Measurements from ENCODE around the gene NFASC.

NFASC gene

GRCh38 chr1:205056188-205056611, 185.5 kb downstream of the NFASC start:
- intact Hi-C loops (cut with DNase I; ENCODE audit: low total_unique reads) = no loop called here
- Histone ChIP-seq H3K27me3 (peaks cover 0 to 20% of the 10 kb centered on the region in 2 donors), H3K9me3 (no peaks in the 10 kb centered on the region), H3K27ac (no peak overlapping the region), H3K4me3 (no peak overlapping the region), H3K4me1 (peaks cover 0 to under 1% (median 0%) of the 10 kb centered on the region in 4 donors), H3K36me3 (no peaks in the 10 kb centered on the region)
- DNase-seq = no peak
- no peak for TF ChIP-seq CTCF (IDR thresholded peaks at IDR 0.05)

GRCh38 chr1:205056956-205057568, 186.4 kb downstream of the NFASC start:
- TF ChIP-seq CTCF (IDR thresholded peaks at IDR 0.05) = no peak
- no peak for DNase-seq
- Histone ChIP-seq H3K4me1 (peaks cover 0 to 7% (median 2%) of the 10 kb centered on the region in 4 donors), H3K4me3 (no peak overlapping the region), H3K36me3 (no peaks in the 10 kb centered on the region), H3K27ac (no peak overlapping the region), H3K9me3 (no peaks in the 10 kb centered on the region), H3K27me3 (peaks cover 0 to 14% of the 10 kb centered on the region in 2 donors)
- intact Hi-C loops (cut with DNase I; ENCODE audit: low total_unique reads) = no loop called here

GRCh38 chr1:205057808-205058575, 187.3 kb downstream of the NFASC start:
- peaks cover 0 to 8% of the 10 kb centered on the region in 2 donors for H3K27me3 ChIP-seq
- no peaks in the 10 kb centered on the region for H3K36me3 ChIP-seq

GRCh38 chr1:205058853-205059252, 188.2 kb downstream of the NFASC start:
- Histone ChIP-seq H3K27me3 (peaks cover 0 to 5% of the 10 kb centered on the region in 2 donors), H3K9me3 (no peaks in the 10 kb centered on the region), H3K4me1 (peaks cover 0 to 7% (median 2%) of the 10 kb centered on the region in 4 donors), H3K27ac (no peak overlapping the region), H3K4me3 (no peak overlapping the region), H3K36me3 (no peaks in the 10 kb centered on the region)
- no peak for DNase-seq
- intact Hi-C loops (cut with DNase I; ENCODE audit: low total_unique reads) = no loop called here
- TF ChIP-seq CTCF (IDR thresholded peaks at IDR 0.05) = no peak

More at GRCh38 chr1:205057808-205058575, 187.3 kb downstream of the NFASC start:
- no peak for DNase-seq
- no peak for TF ChIP-seq CTCF (IDR thresholded peaks at IDR 0.05)
- Histone ChIP-seq H3K27ac (no peak overlapping the region), H3K4me3 (no peak overlapping the region), H3K4me1 (peaks cover 0 to 7% (median 2%) of the 10 kb centered on the region in 4 donors), H3K9me3 (no peaks in the 10 kb centered on the region)
- intact Hi-C loops (cut with DNase I; ENCODE audit: low total_unique reads) = no loop called here

- TF ChIP-seq CTCF (IDR thresholded peaks at IDR 0.05) = no peak
- Histone ChIP-seq H3K9me3 (no peaks in the 10 kb centered on the region), H3K27ac (no peak overlapping the region), H3K27me3 (no peaks in the 10 kb centered on the region), H3K4me1 (peaks cover 0 to 7% (median 2%) of the 10 kb centered on the region in 4 donors), H3K36me3 (no peaks in the 10 kb centered on the region), H3K4me3 (no peak overlapping the region)
- intact Hi-C loops (cut with DNase I; ENCODE audit: low total_unique reads) = loop anchor here (5.0 kb wide), 1 partner anchor 72 kb away; no protein-coding TSS in a partner anchor
- no peak for DNase-seq
Observed at GRCh38 chr1:205059660-205060059, 189.0 kb downstream of the NFASC start.
